Measurements from ENCODE around the gene PET100. TPM values are rescaled to one million over a fixed set of nuclear protein-coding genes. Genes with fewer than 3 reads are reported as not detected.

PET100 gene
- total RNA-seq, 1 donor from 2014 or later: 80.7 TPM

DNA sequence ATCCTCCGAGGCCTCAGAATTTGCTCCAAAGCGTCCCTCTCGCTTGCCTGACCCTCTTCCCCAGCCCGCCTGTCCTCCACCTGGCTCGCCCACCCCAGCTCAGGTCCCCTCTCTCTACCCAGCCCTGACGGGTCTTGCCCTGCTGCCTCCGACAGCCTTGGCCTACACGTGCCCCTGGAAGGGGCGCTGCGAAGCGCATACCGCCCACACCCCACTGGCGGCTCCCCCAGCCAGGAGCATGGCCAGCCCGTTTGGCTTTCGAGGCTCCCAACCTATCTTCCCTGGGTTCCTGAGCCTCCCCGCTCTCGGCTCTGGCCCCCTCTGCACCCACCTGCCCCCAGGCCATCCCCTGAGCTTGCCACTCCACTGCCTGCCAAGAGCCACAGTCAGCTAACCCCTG, 4.8 kb upstream of the PET100 start:
- no peaks in the 10 kb centered on the region for H3K9me3 Mint-ChIP-seq (ENCODE audit: low read depth)
- peaks cover 23% of the 10 kb centered on the region for H3K4me1 Mint-ChIP-seq (ENCODE audit: low read depth)
- H3K36me3 Mint-ChIP-seq (ENCODE audit: low read depth): peaks cover 18% of the 10 kb centered on the region
- no peaks in the 10 kb centered on the region for H3K27me3 Mint-ChIP-seq (ENCODE audit: low read depth)
- no peak overlapping the region for H3K4me3 Mint-ChIP-seq (ENCODE audit: unreplicated experiment)
- TF ChIP-seq, protein P1, sequence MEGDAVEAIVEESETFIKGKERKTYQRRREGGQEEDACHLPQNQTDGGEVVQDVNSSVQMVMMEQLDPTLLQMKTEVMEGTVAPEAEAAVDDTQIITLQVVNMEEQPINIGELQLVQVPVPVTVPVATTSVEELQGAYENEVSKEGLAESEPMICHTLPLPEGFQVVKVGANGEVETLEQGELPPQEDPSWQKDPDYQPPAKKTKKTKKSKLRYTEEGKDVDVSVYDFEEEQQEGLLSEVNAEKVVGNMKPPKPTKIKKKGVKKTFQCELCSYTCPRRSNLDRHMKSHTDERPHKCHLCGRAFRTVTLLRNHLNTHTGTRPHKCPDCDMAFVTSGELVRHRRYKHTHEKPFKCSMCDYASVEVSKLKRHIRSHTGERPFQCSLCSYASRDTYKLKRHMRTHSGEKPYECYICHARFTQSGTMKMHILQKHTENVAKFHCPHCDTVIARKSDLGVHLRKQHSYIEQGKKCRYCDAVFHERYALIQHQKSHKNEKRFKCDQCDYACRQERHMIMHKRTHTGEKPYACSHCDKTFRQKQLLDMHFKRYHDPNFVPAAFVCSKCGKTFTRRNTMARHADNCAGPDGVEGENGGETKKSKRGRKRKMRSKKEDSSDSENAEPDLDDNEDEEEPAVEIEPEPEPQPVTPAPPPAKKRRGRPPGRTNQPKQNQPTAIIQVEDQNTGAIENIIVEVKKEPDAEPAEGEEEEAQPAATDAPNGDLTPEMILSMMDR (IDR thresholded peaks at IDR 0.05): no peak
- H3K27ac Mint-ChIP-seq (ENCODE audit: unreplicated experiment): no peak overlapping the region
- no peak for DNase-seq (ENCODE audit: low spot score)

DNA sequence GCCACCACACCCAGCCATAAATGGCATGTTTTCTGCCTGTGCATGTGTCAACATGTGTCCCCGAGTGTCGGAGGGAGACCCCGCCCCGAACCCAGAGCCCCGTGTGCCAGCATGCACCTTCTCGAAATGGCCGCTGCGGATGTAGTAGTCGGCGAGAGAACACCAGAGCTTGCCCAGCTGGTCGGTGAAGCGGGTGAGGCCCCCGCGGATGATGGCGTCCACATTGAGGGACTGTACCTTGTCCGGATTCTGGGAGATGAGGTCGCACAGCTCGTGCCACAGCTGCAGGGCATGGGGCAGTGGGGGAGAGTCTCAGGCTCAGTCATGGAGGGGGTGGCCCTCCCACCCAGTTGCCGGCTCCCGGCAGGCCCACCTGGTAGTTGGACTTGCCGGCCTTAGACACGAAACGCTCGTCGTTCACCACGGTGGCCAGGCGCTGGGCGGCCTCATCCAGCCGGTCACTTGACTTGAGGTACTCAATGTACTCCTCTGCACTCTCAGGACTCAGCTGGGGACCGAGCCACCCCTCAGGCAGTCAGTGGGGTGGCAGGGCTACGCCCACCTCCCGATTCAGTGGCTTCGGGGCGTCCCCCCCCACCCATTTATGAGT, 3.7 kb upstream of the PET100 start:
- Mint-ChIP-seq H3K4me1 (ENCODE audit: low read depth) (peaks cover 33% of the 10 kb centered on the region), H3K36me3 (ENCODE audit: low read depth) (peaks cover 20% of the 10 kb centered on the region), H3K27me3 (ENCODE audit: low read depth) (no peaks in the 10 kb centered on the region), H3K27ac (ENCODE audit: unreplicated experiment) (no peak overlapping the region), H3K9me3 (ENCODE audit: low read depth) (no peaks in the 10 kb centered on the region), H3K4me3 (ENCODE audit: unreplicated experiment) (no peak overlapping the region)
- DNase-seq (ENCODE audit: low spot score): no peak
- TF ChIP-seq, protein P1 (IDR thresholded peaks at IDR 0.05): no peak

DNA sequence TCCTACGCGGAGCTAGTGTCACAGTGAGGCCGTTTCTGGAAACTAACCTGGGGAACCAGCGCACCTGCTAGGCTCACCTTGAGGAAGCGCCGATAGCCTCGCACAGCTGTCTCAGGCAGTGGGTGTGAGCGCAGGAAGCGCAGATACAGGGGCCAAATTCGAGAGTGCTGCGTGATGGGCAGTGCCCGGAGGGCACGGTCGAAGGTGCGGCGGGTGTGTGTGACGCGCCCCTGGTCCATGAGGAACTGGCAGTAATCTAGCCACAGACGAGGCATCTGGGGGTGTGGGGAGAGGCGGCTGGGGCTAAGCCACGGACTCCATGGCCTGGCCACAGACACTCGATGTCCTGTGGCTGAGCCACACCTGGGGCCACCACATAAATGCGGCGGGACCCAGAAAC, 2.4 kb upstream of the PET100 start:
- no peaks in the 10 kb centered on the region for H3K9me3 Mint-ChIP-seq (ENCODE audit: low read depth)

DNA sequence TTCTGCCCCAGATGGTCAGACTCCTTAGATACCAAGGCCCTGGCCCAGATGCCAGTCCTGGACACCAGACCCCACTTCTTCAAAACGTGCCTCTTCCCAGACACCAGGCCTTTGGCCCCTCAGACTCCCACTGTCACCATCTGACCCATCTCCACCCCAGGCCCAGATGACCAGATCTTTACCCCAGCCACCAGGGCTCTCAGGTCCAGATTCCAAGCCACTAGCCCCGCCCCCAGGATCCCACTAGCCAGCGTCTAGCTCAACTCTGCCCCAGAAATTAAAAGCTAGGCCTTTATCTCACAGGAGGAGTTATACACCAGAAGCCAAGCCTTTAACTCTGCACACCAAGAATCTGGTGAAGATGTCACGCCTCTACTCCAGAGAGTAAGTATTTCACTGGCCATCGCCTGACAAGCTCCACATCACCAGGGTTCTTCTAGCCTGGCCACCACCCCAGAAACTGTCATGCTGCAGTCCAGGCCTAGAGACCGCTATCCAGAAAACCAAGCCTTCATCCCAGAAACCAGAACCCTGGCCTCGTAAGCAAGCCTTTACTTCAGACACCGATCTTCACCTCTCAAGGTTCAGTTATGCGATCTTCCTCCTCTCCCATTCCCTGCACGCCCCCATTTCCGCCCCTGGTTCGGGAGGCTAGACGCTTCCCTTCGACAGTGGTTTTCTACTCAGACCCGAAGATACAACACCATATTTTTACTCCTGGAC, 843 bp upstream of the PET100 start:
- Mint-ChIP-seq H3K4me1 (ENCODE audit: low read depth) (peaks cover 35% of the 10 kb centered on the region), H3K27me3 (ENCODE audit: low read depth) (no peaks in the 10 kb centered on the region), H3K27ac (ENCODE audit: unreplicated experiment) (peak overlapping the region; percentile 99), H3K4me3 (ENCODE audit: unreplicated experiment) (peak overlapping the region; percentile 92), H3K9me3 (ENCODE audit: low read depth) (no peaks in the 10 kb centered on the region), H3K36me3 (ENCODE audit: low read depth) (peaks cover 6% of the 10 kb centered on the region)
- TF ChIP-seq, protein P1 (IDR thresholded peaks at IDR 0.05): no peak
- DNase-seq (ENCODE audit: low spot score): no peak

More for the DNA sequence above, 2.4 kb upstream of the PET100 start:
- Mint-ChIP-seq H3K27me3 (ENCODE audit: low read depth) (no peaks in the 10 kb centered on the region), H3K36me3 (ENCODE audit: low read depth) (peaks cover 14% of the 10 kb centered on the region), H3K4me3 (ENCODE audit: unreplicated experiment) (no peak overlapping the region), H3K27ac (ENCODE audit: unreplicated experiment) (no peak overlapping the region), H3K4me1 (ENCODE audit: low read depth) (peaks cover 35% of the 10 kb centered on the region)
- TF ChIP-seq, protein P1 (IDR thresholded peaks at IDR 0.05): no peak
- DNase-seq (ENCODE audit: low spot score): no peak

DNA sequence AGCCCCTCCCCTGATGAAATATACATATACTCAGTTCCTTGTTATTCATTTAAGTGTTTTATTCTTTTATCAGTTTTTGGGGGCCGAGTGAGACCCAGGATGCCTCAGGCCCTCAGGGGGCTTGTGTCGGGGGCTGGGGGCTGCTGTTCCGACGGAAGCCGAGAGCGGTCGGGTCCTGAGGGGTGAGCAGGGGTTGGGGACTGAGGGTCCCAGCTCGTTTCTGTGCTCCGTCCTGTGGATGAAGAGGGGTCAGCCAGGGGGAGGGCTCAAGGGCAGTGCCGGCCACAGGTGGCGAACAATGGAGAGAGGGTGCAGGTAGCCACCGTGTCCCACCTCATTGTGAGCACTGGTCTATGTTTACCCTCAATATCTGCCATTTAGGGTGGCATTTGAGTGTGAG, 2.0 kb downstream of the PET100 start:
- Mint-ChIP-seq H3K27ac (ENCODE audit: unreplicated experiment) (no peak overlapping the region), H3K4me1 (ENCODE audit: low read depth) (peaks cover 35% of the 10 kb centered on the region), H3K4me3 (ENCODE audit: unreplicated experiment) (no peak overlapping the region), H3K27me3 (ENCODE audit: low read depth) (peaks cover 19% of the 10 kb centered on the region), H3K36me3 (ENCODE audit: low read depth) (peaks cover 5% of the 10 kb centered on the region), H3K9me3 (ENCODE audit: low read depth) (no peaks in the 10 kb centered on the region)
- TF ChIP-seq, protein P1 (IDR thresholded peaks at IDR 0.05): no peak
- DNase-seq (ENCODE audit: low spot score): no peak

Data from chondrocyte (in vitro differentiated cells).